Ascending aorta (tissue), 2 donors: ENCODE measurements around the gene GPC6. TPM values are rescaled to one million over a fixed set of nuclear protein-coding genes. Genes with fewer than 3 reads are reported as not detected.

Experiments used
- DNase-seq, 2 donors: peaks; one replicate each; pipeline ENCODE4 v3.0.0-alpha.2; 2019; ENCODE audit warnings: low spot score in 2 of 2
- H3K27ac ChIP-seq, 2 donors: fragments of 200-600 bp; sonication (generic); one replicate each; pipeline ENCODE4 v1.5.1; 2016 to 2017; ENCODE audit warnings: mild to moderate bottlenecking in 1 of 2
- H3K27me3 ChIP-seq: fragments of 200-600 bp; sonication (generic); one replicate; pipeline ENCODE4 v1.5.1; 2017
- H3K36me3 ChIP-seq, 2 donors: fragments of 200-600 bp; sonication (generic); one replicate each; pipeline ENCODE4 v1.5.1; 2016
- H3K4me1 ChIP-seq, 2 donors: fragments of 200-600 bp; sonication (generic); one replicate each; pipeline ENCODE4 v1.5.1; 2016 to 2017; ENCODE audit warnings: mild to moderate bottlenecking in 1 of 2
- H3K4me3 ChIP-seq, 2 donors: fragments of 200-600 bp; sonication (generic); one replicate each; pipeline ENCODE4 v1.5.1; 2016 to 2017; ENCODE audit warnings: mild to moderate bottlenecking in 1 of 2
- H3K9me3 ChIP-seq, 2 donors: fragments of 200-600 bp; sonication (generic); one replicate each; pipeline ENCODE4 v1.5.1; 2016
- CTCF ChIP-seq, 3 experiments: fragments of 200-600 bp in 2 of 3; fragments of 450-650 bp in 1 of 3; sonication (generic) in 2 of 3; IDR thresholded peaks; one replicate each; pipeline ENCODE4 v1.5.1; 2016 to 2019; ENCODE audit warnings: antibody characterized with exemption in 3 of 3, mild to moderate bottlenecking in 1 of 3, moderate library complexity in 1 of 3
- intact Hi-C: fragments of 100-400 bp; cut with DNase I; formaldehyde crosslinking; loops from one replicate; pipeline ENCODE4 v1.15.1; 2023
- total RNA-seq: library from RNA; depleted of rRNA; stranded (reverse); fragments of >200 nt; gene quantifications from one replicate; pipeline ENCODE4 v1.1.0, GENCODE V29; 2016

The GPC6 gene
- total RNA-seq, 1 donor from 2014 or later, result 23.2 TPM

GRCh38 chr13:93805736-93806135, 579.1 kb downstream of the GPC6 start:
- DNase-seq, result no peak
- intact Hi-C loops, result no loop called here
- no peaks in the 10 kb centered on the region for H3K27me3 ChIP-seq

GRCh38 chr13:93806861-93807260, 580.3 kb downstream of the GPC6 start:
- Histone ChIP-seq H3K36me3 (no peaks in the 10 kb centered on the region), H3K27ac (no peak overlapping the region), H3K4me1 (no peaks in the 10 kb centered on the region), H3K27me3 (no peaks in the 10 kb centered on the region), H3K9me3 (no peaks in the 10 kb centered on the region), H3K4me3 (no peak overlapping the region)
- intact Hi-C loops, result no loop called here
- TF ChIP-seq CTCF (IDR thresholded peaks at IDR 0.05), result no peak
- no peak for DNase-seq

More at GRCh38 chr13:93805736-93806135, 579.1 kb downstream of the GPC6 start:
- Histone ChIP-seq H3K9me3 (no peaks in the 10 kb centered on the region), H3K36me3 (no peaks in the 10 kb centered on the region), H3K4me1 (no peaks in the 10 kb centered on the region), H3K4me3 (no peak overlapping the region), H3K27ac (no peak overlapping the region)
- TF ChIP-seq CTCF (IDR thresholded peaks at IDR 0.05), result no peak

- H3K4me3 ChIP-seq, result no peak overlapping the region
- H3K27ac ChIP-seq, result no peak overlapping the region
- no peaks in the 10 kb centered on the region for H3K27me3 ChIP-seq
- DNase-seq, result no peak
- no peaks in the 10 kb centered on the region for H3K9me3 ChIP-seq
- H3K4me1 ChIP-seq, result no peaks in the 10 kb centered on the region
- H3K36me3 ChIP-seq, result no peaks in the 10 kb centered on the region
- no peak for TF ChIP-seq CTCF (IDR thresholded peaks at IDR 0.05)
- intact Hi-C loops, result no loop called here
Measured at GRCh38 chr13:93810264-93810663, 583.7 kb downstream of the GPC6 start.

- no peaks in the 10 kb centered on the region for H3K9me3 ChIP-seq
- H3K36me3 ChIP-seq, result no peaks in the 10 kb centered on the region
- no peaks in the 10 kb centered on the region for H3K27me3 ChIP-seq
- no peak overlapping the region for H3K27ac ChIP-seq
- TF ChIP-seq CTCF (IDR thresholded peaks at IDR 0.05), result no peak
- H3K4me1 ChIP-seq, result no peaks in the 10 kb centered on the region
- intact Hi-C loops, result no loop called here
- no peak for DNase-seq
- H3K4me3 ChIP-seq, result no peak overlapping the region
Measured at GRCh38 chr13:93811071-93811737, 584.6 kb downstream of the GPC6 start.

GRCh38 chr13:93811738-93812112, 585.1 kb downstream of the GPC6 start:
- no peaks in the 10 kb centered on the region for H3K9me3 ChIP-seq
- intact Hi-C loops, result no loop called here
- H3K27me3 ChIP-seq, result no peaks in the 10 kb centered on the region
- H3K36me3 ChIP-seq, result no peaks in the 10 kb centered on the region
- no peaks in the 10 kb centered on the region for H3K4me1 ChIP-seq
- H3K4me3 ChIP-seq, result no peak overlapping the region
- no peak overlapping the region for H3K27ac ChIP-seq
- TF ChIP-seq CTCF (IDR thresholded peaks at IDR 0.05), result no peak
- DNase-seq, result no peak

GRCh38 chr13:93814658-93815057, 588.1 kb downstream of the GPC6 start:
- H3K4me1 ChIP-seq, result no peaks in the 10 kb centered on the region
- no peak overlapping the region for H3K27ac ChIP-seq
- no peak overlapping the region for H3K4me3 ChIP-seq
- H3K27me3 ChIP-seq, result no peaks in the 10 kb centered on the region
- no peaks in the 10 kb centered on the region for H3K36me3 ChIP-seq
- intact Hi-C loops, result no loop called here
- no peaks in the 10 kb centered on the region for H3K9me3 ChIP-seq
- no peak for TF ChIP-seq CTCF (IDR thresholded peaks at IDR 0.05)
- no peak for DNase-seq
